Measurements from ENCODE around the gene SF3A1. TPM values are rescaled to one million over a fixed set of nuclear protein-coding genes. Genes with fewer than 3 reads are reported as not detected.

Gene SF3A1
- total and polyA plus RNA-seq, 2 of the 13 experiments (the other 11 are each of a cell fraction or from before 2014, with no cell fraction given): 10.0 to 22.0 TPM

GRCh38 chr22:30289980-30290313, 66.7 kb downstream of the SF3A1 start:
- H3K27ac ChIP-seq (ENCODE audit: extremely low read length, insufficient read depth, low read length): no peak overlapping the region
- WGBS (ENCODE audit: low lambda C conversion rate): 8% methylated on average over 8 of the region's 12 CpGs
- H3K4me1 ChIP-seq (ENCODE audit: insufficient read depth, low read length): peaks cover 29% of the 10 kb centered on the region
- POLR2A ChIA-PET: interaction anchor here (0.6 to 4.0 kb wide), 7 partner anchors 37 to 317 kb away, joined by 3 to 28 read pairs (median 4); partner anchors contain the start of genes CCDC157, RNF215, SF3A1 and TBC1D10A
- H2AFZ ChIP-seq (ENCODE audit: low read length): no peak overlapping the region
- no peaks in the 10 kb centered on the region; a peak in 1 of 5 replicates for H3K27me3 ChIP-seq (ENCODE audit: control insufficient read depth in 1 of 2, insufficient read depth in 2 of 2, low read length in 2 of 2)
- H3K4me2 ChIP-seq (ENCODE audit: low read depth, low read length): peak overlapping the region; percentile 94
- ATAC-seq (peak; percentile 27), DNase-seq (ENCODE audit: low spot score) (no peak), FAIRE-seq (no peak)
- BruUV-seq (replicated peaks): no TSS peak
- intact Hi-C loops (cut with micrococcal nuclease; ENCODE audit: unreplicated experiment): loop anchor here (2.0 kb wide), 1 partner anchor 37 kb away; the partner anchor contains the start of gene TBC1D10A
- H3K9me3 ChIP-seq (ENCODE audit: low read length): no peaks in the 10 kb centered on the region
- H3K4me3 ChIP-seq (replicated peaks in 1 of 3; ENCODE audit: insufficient read depth in 1 of 3, low read depth in 2 of 3, low read length in 3 of 3): peak overlapping the region; percentile 68 to 80 (median 72)
- CTCF ChIA-PET (ENCODE audit: low intra/inter-chr PET ratio, low total read pairs): no interaction called here
- peaks cover 6 to 8% of the 10 kb centered on the region in 2 experiments; a peak in 2 of 5 replicates for H3K36me3 ChIP-seq (replicated peaks in 1 of 2; ENCODE audit: control insufficient read depth in 1 of 2, insufficient read depth in 2 of 2, low read length in 2 of 2)
- H4K20me1 ChIP-seq (ENCODE audit: insufficient read depth, low read length): no peaks in the 10 kb centered on the region
- in situ Hi-C loops (cut with HindIII; ENCODE audit: extremely low pct_ligation_motif_present, low pct_unique_long_range_greater_than_20kb): loop anchor here (5.0 kb wide), 1 partner anchor 97 kb away; the partner anchor contains the start of gene RNF215
- H3K9ac ChIP-seq (ENCODE audit: insufficient read depth, low read depth, low read length): peak overlapping the region; percentile 24; the same call in 1 of the 2 replicates
- no peaks in the 10 kb centered on the region for H3K79me2 ChIP-seq (ENCODE audit: insufficient read depth, low read length)
- TF ChIP-seq MTF1 (CRISPR knock-in tag; IDR thresholded peaks at IDR 0.05) (no peak), HNRNPUL1 (IDR thresholded peaks at IDR 0.05; ENCODE audit: low read depth, low read length) (no peak), MXD3 (CRISPR knock-in tag; IDR thresholded peaks at IDR 0.05) (no peak), PHF20 (CRISPR knock-in tag; IDR thresholded peaks at IDR 0.05) (no peak), ZBTB14 (CRISPR knock-in tag; IDR thresholded peaks at IDR 0.05) (no peak), HOXA3 (CRISPR knock-in tag; IDR thresholded peaks at IDR 0.05) (no peak), ZNF468 (CRISPR knock-in tag; IDR thresholded peaks at IDR 0.05) (no peak), SIX1 (CRISPR knock-in tag; IDR thresholded peaks at IDR 0.05; ENCODE audit: borderline replicate concordance) (no peak), SPEN (CRISPR knock-in tag; IDR thresholded peaks at IDR 0.05; ENCODE audit: low read depth) (no peak), ZBTB20 (CRISPR knock-in tag; IDR thresholded peaks at IDR 0.05; ENCODE audit: borderline replicate concordance, low read depth) (no peak), DZIP1 (CRISPR knock-in tag; IDR thresholded peaks at IDR 0.05) (no peak), ZNF574 (CRISPR knock-in tag; IDR thresholded peaks at IDR 0.05) (no peak), ZBED4 (CRISPR knock-in tag; IDR thresholded peaks at IDR 0.05; ENCODE audit: borderline replicate concordance) (no peak)
